Breast epithelium (tissue), 3 donors: ENCODE results near the gene CBR3.

ENCODE experiments used
- POLR2A ChIP-seq: fragments of 450-650 bp; IDR thresholded peaks from one replicate; pipeline ENCODE4 v1.6.1; 2016; ENCODE audit warnings: antibody characterized with exemption, mild to moderate bottlenecking, moderate library complexity
- TF ChIP-seq, protein P1 (sequence below), 3 donors: fragments of 450-650 bp; IDR thresholded peaks; one replicate each; pipeline ENCODE4 v1.5.1; 2016 to 2017; ENCODE audit warnings: antibody characterized with exemption in 3 of 3, mild to moderate bottlenecking in 3 of 3, moderate library complexity in 3 of 3

DNA sequence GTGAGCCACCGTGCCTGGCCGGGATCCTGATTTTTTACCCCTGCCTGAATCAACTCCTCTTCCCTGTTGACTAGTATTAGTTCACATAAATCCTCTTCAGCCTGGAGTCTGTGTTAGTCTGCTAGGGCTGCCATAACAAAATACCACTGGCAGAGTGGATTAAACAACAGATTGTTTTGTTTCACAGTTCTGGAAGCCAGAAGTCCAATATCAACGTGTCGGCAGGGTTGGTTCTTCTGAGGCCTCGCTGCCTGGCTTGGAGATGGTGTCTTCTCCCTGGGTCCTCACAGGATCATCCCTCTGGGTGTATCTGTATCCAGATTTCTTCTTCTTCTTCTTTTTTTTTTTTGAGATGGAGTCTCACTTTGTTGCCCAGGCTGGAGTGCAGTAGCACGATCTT lies 39.9 kb downstream of the CBR3 start:
- no peak for TF ChIP-seq POLR2A
- TF ChIP-seq, protein P1, sequence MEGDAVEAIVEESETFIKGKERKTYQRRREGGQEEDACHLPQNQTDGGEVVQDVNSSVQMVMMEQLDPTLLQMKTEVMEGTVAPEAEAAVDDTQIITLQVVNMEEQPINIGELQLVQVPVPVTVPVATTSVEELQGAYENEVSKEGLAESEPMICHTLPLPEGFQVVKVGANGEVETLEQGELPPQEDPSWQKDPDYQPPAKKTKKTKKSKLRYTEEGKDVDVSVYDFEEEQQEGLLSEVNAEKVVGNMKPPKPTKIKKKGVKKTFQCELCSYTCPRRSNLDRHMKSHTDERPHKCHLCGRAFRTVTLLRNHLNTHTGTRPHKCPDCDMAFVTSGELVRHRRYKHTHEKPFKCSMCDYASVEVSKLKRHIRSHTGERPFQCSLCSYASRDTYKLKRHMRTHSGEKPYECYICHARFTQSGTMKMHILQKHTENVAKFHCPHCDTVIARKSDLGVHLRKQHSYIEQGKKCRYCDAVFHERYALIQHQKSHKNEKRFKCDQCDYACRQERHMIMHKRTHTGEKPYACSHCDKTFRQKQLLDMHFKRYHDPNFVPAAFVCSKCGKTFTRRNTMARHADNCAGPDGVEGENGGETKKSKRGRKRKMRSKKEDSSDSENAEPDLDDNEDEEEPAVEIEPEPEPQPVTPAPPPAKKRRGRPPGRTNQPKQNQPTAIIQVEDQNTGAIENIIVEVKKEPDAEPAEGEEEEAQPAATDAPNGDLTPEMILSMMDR (IDR thresholded peaks at IDR 0.05) = no peak
